HepG2 (cell line): Measurements from ENCODE around the gene SPATA25. TPM values are rescaled to one million over a fixed set of nuclear protein-coding genes. Genes with fewer than 3 reads are reported as not detected.

Experiments used
- ASH2L ChIP-seq: fragments of 300-600, 200-600 bp; sonication (generic); IDR thresholded peaks from 2 replicates; pipeline ENCODE4 v1.7.0; 2017; ENCODE audit warnings: low read depth, mild to moderate bottlenecking, moderate library complexity, mixed read lengths, low read length; ENCODE audit not compliant: insufficient read length
- FOXA3 ChIP-seq: IDR thresholded peaks from 2 replicates; pipeline ENCODE4 v1.6.1; 2016; ENCODE audit warnings: missing genetic modification reagents, missing compliant biosample characterization
- KLF12 ChIP-seq: sonication (generic); formaldehyde crosslinking; IDR thresholded peaks from 2 replicates; pipeline ENCODE4 v1.4.0; 2020; ENCODE audit warnings: missing genetic modification reagents, borderline replicate concordance
- KLF9 ChIP-seq: IDR thresholded peaks from 2 replicates; pipeline ENCODE4 v1.6.1; 2016; ENCODE audit warnings: low read depth
- NCOR1 ChIP-seq: fragments of 200-600 bp; sonication (generic); IDR thresholded peaks from 2 replicates; pipeline ENCODE4 v1.7.0; 2017; ENCODE audit warnings: antibody characterized with exemption, low read length, borderline replicate concordance
- PAX8 ChIP-seq: sonication (generic); formaldehyde crosslinking; IDR thresholded peaks from 2 replicates; pipeline ENCODE4 v1.8.0; 2022; ENCODE audit warnings: mild to moderate bottlenecking, missing genetic modification reagents, borderline replicate concordance
- SNAI1 ChIP-seq: sonication (generic); formaldehyde crosslinking; IDR thresholded peaks from 2 replicates; pipeline ENCODE4 v1.5.0; 2020; ENCODE audit warnings: mild to moderate bottlenecking, missing genetic modification reagents, borderline replicate concordance
- SOX6 ChIP-seq, 2 experiments: fragments of 450-650 bp in 1 of 2; sonication (generic) in 1 of 2; formaldehyde crosslinking in 1 of 2; IDR thresholded peaks; 2 replicates each; pipeline versions ENCODE4 v1.4.0 to v1.6.1; 2017 to 2020; ENCODE audit warnings: antibody characterized with exemption in 1 of 2, mild to moderate bottlenecking in 1 of 2, missing genetic modification reagents in 1 of 2
- SPEN ChIP-seq: sonication (generic); formaldehyde crosslinking; IDR thresholded peaks from 2 replicates; pipeline ENCODE4 v1.5.1; 2020; ENCODE audit warnings: low read depth, mild to moderate bottlenecking, missing genetic modification reagents
- TAF15 ChIP-seq: fragments of 200-400 bp; formaldehyde crosslinking; IDR thresholded peaks from one replicate; pipeline ENCODE4 v1.6.1; 2018; ENCODE audit warnings: mild to moderate bottlenecking, low read depth, low read length; ENCODE audit not compliant: poor library complexity, severe bottlenecking
- TCF12 ChIP-seq, 2 experiments: fragments of 450-650 bp in 1 of 2; sonication (generic) in 1 of 2; formaldehyde crosslinking in 1 of 2; IDR thresholded peaks; 2 replicates each; pipeline versions ENCODE4 v1.6.1 to v1.8.0; 2017 to 2022; ENCODE audit warnings: antibody characterized with exemption in 1 of 2, mild to moderate bottlenecking in 1 of 2, missing genetic modification reagents in 1 of 2, moderate library complexity in 1 of 2
- ZNF101 ChIP-seq: sonication (generic); formaldehyde crosslinking; IDR thresholded peaks from 2 replicates; pipeline ENCODE4 v1.4.0; 2020; ENCODE audit warnings: mild to moderate bottlenecking, low read depth, missing genetic modification reagents, borderline replicate concordance
- ZNF136 ChIP-seq: sonication (generic); formaldehyde crosslinking; IDR thresholded peaks from 2 replicates; pipeline ENCODE4 v1.8.1; 2022; ENCODE audit warnings: low read depth, mild to moderate bottlenecking, moderate library complexity, missing genetic modification reagents
- ZNF224 ChIP-seq: sonication (generic); formaldehyde crosslinking; IDR thresholded peaks from 2 replicates; pipeline ENCODE4 v1.5.0; 2020; ENCODE audit warnings: mild to moderate bottlenecking, missing genetic modification reagents
- ZNF724P ChIP-seq: sonication (generic); formaldehyde crosslinking; IDR thresholded peaks from 2 replicates; pipeline ENCODE4 v1.8.0; 2022; ENCODE audit warnings: missing genetic modification reagents, borderline replicate concordance
- ZNF747 ChIP-seq: sonication (generic); formaldehyde crosslinking; IDR thresholded peaks from 2 replicates; pipeline ENCODE4 v1.8.1; 2023; ENCODE audit warnings: missing genetic modification reagents, mild to moderate bottlenecking, borderline replicate concordance
- ZNF839 ChIP-seq: sonication (generic); formaldehyde crosslinking; IDR thresholded peaks from 2 replicates; pipeline ENCODE4 v1.4.0; 2020; ENCODE audit warnings: missing genetic modification reagents, mild to moderate bottlenecking, borderline replicate concordance
- polyA plus RNA-seq, 8 experiments: library from polyadenylated mRNA; depleted of rRNA in 3 of 8; stranded (reverse) in 7 of 8; unstranded in 1 of 8; fragments of >200 nt; fragmentation: Illumina TruSeq in 4 of 8; extraction: Trizol in 4 of 8; gene quantifications; 2 replicates each; pipeline versions ENCODE4 v1.2.1 to v1.2.3, GENCODE V29; 2011 to 2016; ENCODE audit warnings: low read depth in 4 of 8, missing spikeins in 1 of 8, mixed read lengths in 1 of 8; ENCODE audit not compliant: insufficient read depth in 1 of 8
- total RNA-seq, 5 experiments: library from RNA; depleted of rRNA; stranded (reverse); fragments of >200 nt; fragmentation: Illumina TruSeq; extraction: Trizol; gene quantifications; 2 replicates each; pipeline ENCODE4 v1.2.3, GENCODE V29; 2016; ENCODE audit warnings: low read depth in 1 of 5
- TF ChIP-seq, protein P1 (sequence below): sonication (generic); formaldehyde crosslinking; IDR thresholded peaks from 2 replicates; pipeline ENCODE4 v1.8.1; 2023; ENCODE audit warnings: mild to moderate bottlenecking, missing genetic modification reagents, borderline replicate concordance
- TF ChIP-seq, protein P2 (sequence below): sonication (generic); formaldehyde crosslinking; conservative IDR thresholded peaks from 2 replicates; pipeline ENCODE4 v1.4.0; 2020; ENCODE audit warnings: mild to moderate bottlenecking, missing genetic modification reagents, moderate library complexity
- TF ChIP-seq, protein P3 (sequence below): sonication (generic); formaldehyde crosslinking; IDR thresholded peaks from 2 replicates; pipeline ENCODE4 v1.5.0; 2020; ENCODE audit warnings: missing genetic modification reagents

Gene SPATA25
- total and polyA plus RNA-seq, 2 of the 13 experiments (the other 11 are each of a cell fraction or from before 2014, with no cell fraction given), result 4.8 to 7.6 TPM

DNA sequence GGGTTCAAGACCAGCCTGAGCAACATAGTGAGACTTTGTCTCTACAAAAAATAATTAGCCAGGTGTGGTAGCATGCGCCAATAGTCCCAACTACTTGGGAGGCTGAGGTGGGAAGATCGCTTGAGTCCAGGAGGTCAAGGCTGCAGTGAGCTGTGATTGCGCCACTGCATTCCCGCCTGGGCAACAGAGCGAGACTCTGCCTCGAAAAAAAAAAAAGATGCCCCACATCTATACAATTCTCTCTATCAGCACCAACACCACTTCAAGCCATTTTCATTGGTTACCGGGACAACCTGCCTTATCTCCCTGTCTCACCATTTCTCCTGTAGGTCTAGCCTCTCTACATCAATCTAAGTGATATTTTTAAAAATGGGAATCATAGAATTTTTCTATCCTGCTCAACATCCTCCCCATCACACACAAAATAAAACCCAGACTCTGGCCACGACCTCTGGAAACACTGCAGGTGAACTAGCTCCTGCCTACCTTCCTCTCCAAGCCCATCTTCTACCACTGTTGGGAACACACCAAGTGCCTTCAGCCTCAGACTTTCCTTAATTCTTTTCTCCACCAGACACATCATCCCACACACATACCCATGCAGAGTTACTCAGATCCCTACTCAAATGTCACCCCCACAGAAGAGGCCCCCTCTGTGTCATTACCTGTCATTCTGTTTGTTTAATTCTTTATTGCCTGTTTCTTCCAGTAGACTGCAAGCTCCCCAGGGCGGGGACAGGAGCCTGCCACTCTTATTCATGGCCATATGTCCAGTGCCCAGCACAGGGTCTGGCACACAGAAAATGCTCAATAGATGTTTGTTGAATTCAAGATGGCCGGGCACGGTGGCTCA, 34.1 kb upstream of the SPATA25 start (continued):
- TF ChIP-seq, protein P1, sequence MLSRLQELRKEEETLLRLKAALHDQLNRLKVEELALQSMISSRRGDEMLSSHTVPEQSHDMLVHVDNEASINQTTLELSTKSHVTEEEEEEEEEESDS (CRISPR knock-in tag), result no peak
- no peak for TF ChIP-seq ZNF101 (CRISPR knock-in tag)
- TF ChIP-seq NCOR1, result no peak
- TF ChIP-seq ZNF839 (CRISPR knock-in tag), result no peak
- no peak for TF ChIP-seq ZNF136 (CRISPR knock-in tag)
- TF ChIP-seq KLF9 (CRISPR knock-in tag), result no peak
- TF ChIP-seq, protein P2, sequence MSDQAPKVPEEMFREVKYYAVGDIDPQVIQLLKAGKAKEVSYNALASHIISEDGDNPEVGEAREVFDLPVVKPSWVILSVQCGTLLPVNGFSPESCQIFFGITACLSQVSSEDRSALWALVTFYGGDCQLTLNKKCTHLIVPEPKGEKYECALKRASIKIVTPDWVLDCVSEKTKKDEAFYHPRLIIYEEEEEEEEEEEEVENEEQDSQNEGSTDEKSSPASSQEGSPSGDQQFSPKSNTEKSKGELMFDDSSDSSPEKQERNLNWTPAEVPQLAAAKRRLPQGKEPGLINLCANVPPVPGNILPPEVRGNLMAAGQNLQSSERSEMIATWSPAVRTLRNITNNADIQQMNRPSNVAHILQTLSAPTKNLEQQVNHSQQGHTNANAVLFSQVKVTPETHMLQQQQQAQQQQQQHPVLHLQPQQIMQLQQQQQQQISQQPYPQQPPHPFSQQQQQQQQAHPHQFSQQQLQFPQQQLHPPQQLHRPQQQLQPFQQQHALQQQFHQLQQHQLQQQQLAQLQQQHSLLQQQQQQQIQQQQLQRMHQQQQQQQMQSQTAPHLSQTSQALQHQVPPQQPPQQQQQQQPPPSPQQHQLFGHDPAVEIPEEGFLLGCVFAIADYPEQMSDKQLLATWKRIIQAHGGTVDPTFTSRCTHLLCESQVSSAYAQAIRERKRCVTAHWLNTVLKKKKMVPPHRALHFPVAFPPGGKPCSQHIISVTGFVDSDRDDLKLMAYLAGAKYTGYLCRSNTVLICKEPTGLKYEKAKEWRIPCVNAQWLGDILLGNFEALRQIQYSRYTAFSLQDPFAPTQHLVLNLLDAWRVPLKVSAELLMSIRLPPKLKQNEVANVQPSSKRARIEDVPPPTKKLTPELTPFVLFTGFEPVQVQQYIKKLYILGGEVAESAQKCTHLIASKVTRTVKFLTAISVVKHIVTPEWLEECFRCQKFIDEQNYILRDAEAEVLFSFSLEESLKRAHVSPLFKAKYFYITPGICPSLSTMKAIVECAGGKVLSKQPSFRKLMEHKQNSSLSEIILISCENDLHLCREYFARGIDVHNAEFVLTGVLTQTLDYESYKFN (CRISPR knock-in tag), result 0 out of 2 replicates have a peak, but pooled peaks have one; percentile 52
- TF ChIP-seq SNAI1, result no peak
- TF ChIP-seq, protein P3, sequence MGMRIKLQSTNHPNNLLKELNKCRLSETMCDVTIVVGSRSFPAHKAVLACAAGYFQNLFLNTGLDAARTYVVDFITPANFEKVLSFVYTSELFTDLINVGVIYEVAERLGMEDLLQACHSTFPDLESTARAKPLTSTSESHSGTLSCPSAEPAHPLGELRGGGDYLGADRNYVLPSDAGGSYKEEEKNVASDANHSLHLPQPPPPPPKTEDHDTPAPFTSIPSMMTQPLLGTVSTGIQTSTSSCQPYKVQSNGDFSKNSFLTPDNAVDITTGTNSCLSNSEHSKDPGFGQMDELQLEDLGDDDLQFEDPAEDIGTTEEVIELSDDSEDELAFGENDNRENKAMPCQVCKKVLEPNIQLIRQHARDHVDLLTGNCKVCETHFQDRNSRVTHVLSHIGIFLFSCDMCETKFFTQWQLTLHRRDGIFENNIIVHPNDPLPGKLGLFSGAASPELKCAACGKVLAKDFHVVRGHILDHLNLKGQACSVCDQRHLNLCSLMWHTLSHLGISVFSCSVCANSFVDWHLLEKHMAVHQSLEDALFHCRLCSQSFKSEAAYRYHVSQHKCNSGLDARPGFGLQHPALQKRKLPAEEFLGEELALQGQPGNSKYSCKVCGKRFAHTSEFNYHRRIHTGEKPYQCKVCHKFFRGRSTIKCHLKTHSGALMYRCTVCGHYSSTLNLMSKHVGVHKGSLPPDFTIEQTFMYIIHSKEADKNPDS (CRISPR knock-in tag), result no peak
- TF ChIP-seq ZNF747 (CRISPR knock-in tag), result no peak
- no peak for TF ChIP-seq SOX6 (IDR thresholded peaks at IDR 0.05)
- TF ChIP-seq SOX6 (CRISPR knock-in tag; IDR thresholded peaks at IDR 0.05), result no peak
- 0 out of 2 replicates have a peak, but pooled peaks have one; percentile 32 for TF ChIP-seq FOXA3 (CRISPR knock-in tag)
- TF ChIP-seq ZNF724P (CRISPR knock-in tag), result no peak
- no peak for TF ChIP-seq ZNF224 (CRISPR knock-in tag)
- no peak for TF ChIP-seq KLF12 (CRISPR knock-in tag)
- no peak for TF ChIP-seq TAF15
- TF ChIP-seq TCF12 (IDR thresholded peaks at IDR 0.05), result no peak
- TF ChIP-seq TCF12 (CRISPR knock-in tag; IDR thresholded peaks at IDR 0.05), result no peak; the same call in 1 of the 2 replicates
- no peak for TF ChIP-seq PAX8
- no peak for TF ChIP-seq ASH2L
- TF ChIP-seq SPEN (CRISPR knock-in tag), result no peak
